ENCODE measurements around the gene TBXAS1.

DNA sequence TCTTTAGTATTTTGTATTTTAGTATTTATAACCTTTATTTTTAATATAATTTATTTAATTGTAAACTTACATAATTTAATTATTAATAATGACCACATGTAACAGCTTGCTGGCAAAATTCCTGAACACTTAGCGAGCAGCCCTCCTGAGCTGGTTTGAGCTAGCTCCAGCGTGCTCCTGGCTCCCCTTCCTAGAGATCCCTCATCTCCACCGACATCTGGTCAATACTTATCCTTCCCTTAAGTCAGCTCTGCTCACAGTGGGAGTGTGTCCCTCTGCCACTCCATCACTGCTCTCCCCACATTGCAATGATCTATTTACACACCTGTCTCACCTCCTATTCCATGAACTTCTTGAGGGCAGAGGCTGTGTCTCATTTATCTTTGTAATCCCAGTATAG lies 20.6 kb upstream of the TBXAS1 start:
- TF ChIP-seq, protein P1, sequence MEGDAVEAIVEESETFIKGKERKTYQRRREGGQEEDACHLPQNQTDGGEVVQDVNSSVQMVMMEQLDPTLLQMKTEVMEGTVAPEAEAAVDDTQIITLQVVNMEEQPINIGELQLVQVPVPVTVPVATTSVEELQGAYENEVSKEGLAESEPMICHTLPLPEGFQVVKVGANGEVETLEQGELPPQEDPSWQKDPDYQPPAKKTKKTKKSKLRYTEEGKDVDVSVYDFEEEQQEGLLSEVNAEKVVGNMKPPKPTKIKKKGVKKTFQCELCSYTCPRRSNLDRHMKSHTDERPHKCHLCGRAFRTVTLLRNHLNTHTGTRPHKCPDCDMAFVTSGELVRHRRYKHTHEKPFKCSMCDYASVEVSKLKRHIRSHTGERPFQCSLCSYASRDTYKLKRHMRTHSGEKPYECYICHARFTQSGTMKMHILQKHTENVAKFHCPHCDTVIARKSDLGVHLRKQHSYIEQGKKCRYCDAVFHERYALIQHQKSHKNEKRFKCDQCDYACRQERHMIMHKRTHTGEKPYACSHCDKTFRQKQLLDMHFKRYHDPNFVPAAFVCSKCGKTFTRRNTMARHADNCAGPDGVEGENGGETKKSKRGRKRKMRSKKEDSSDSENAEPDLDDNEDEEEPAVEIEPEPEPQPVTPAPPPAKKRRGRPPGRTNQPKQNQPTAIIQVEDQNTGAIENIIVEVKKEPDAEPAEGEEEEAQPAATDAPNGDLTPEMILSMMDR (IDR thresholded peaks at IDR 0.05), result no peak
- TF ChIP-seq POLR2A (IDR thresholded peaks at IDR 0.05) (no peak), EP300 (IDR thresholded peaks at IDR 0.05; ENCODE audit: low read depth) (no peak)

Measured in transverse colon (tissue), 3 donors.